Measurements from ENCODE around the gene IL17RD. TPM values are rescaled to one million over a fixed set of nuclear protein-coding genes. Genes with fewer than 3 reads are reported as not detected.

Gene IL17RD
- total RNA-seq = 14.8 TPM

DNA sequence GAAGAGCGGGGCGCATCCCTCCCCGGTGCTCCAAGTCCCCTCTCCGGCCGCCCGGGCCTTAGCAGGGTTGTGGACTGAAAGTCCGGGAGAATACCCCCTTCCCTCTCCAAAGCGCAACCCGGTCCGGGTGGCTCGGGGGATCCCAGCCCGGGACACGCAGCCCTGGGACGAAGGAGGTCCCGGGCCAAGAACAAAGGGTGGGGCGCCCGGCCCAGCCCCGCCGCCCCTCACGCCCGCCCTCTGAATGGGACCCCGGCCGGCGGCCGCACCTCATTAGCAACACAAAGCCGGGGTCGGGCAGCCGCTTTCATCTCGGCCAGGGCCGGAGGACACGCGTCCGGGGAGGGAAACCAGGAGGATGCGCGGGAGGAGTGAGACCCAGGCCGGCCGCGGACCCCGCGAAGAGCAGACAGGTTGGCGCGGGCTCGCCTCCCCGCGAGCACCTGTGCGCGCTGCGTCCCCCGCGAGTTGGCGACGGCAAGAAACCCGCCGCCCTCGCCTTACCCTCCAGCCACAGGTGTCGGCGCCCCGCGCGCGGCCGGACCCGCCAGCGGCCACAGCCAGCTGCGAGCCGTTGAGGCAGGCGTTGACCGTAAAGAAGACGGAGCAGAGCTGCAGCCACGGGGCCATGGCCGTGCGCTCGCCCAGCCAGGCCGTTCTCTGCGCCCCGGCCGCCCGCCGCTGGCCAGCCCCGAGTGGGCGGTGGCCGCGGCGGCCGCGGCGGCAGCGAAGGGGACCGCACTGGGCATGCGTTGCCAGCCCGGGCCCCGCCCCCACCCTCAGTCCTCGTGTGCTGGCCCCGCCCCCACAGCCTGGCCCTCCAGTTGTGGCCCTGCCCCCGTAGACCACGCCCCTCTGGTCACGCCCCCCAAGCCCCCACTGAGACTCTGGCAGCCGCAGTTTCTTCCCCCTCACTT is at the start of gene IL17RD:
IL17RD (minus strand) TSS at position 697 of the 917 bp plus-strand sequence; CDS start at position 630, 67 bp downstream.
- DNase-seq (ENCODE audit: low spot score) = peak; percentile 90
- ATAC-seq = peak; percentile 90
- intact Hi-C loops (cut with DNase I) = no loop called here

DNA sequence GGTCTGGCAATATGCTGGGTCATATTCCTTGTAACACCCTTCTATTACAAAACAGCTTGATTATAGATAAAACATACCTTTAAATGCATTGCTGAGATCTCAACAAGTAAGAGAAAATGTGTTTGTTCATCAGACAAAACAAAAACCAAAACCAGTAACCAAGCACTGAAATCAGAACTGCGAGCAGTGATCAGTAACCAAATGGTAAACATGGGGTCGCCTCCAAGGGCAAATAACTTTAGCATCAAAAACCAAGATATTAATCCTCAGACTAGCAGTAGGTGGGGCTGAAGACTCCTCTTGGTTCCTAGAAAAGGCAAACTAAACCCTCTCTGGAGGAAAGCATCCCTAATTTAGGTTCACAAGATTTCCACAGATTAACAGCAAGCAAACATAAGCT is 41.3 kb upstream of the IL17RD start:
- DNase-seq (ENCODE audit: low spot score) (no peak), ATAC-seq (no peak)
- intact Hi-C loops (cut with DNase I) = no loop called here

DNA sequence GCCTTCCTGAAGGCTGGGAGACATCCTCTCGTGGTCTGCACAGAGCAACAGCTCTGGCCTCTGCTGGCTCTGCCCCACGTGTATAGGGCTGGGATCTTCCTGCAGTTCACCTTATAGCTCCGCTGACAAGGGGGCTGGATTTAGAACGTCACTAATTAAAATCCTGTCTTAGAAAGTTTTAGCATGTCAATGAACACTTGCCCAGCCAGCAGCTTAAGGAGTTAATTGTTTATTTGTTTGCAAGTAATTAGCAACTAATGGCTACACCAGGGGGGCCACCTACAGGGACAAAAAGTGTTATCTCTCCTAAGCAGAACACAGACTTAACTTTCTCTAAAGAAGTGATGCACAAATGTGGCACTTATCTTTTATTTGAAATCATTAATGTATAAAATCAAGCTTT is 34.7 kb upstream of the IL17RD start, which contains the start of gene HESX1:
HESX1 (minus strand) TSS at position 84 of the 403 bp plus-strand sequence; CDS start at position 24, 60 bp downstream.
- no peak for ATAC-seq
- intact Hi-C loops (cut with DNase I) = no loop called here

DNA sequence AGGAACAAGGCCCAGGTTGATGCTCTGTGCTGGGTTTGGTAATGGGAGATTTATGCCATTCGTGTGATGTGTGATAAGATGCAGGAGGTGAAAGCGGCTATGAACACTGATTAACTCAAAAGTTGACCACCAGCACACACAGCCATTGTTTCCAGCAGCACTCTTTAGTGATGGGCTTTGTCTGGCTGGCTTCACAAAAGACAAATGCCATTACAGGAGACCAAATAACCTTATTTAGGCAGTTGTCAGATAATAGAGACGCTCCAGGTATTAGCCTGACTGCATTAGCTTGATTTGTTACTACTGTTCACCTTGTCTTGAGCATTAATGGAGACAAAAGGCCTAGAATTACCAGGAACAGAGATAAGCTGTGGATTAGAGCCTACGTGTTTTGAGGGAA is 29.5 kb upstream of the IL17RD start:
- ATAC-seq (no peak), DNase-seq (ENCODE audit: low spot score) (no peak)
- intact Hi-C loops (cut with DNase I) = no loop called here

More for the DNA sequence above, 34.7 kb upstream of the IL17RD start, which contains the start of gene HESX1:
- no peak for DNase-seq (ENCODE audit: low spot score)

DNA sequence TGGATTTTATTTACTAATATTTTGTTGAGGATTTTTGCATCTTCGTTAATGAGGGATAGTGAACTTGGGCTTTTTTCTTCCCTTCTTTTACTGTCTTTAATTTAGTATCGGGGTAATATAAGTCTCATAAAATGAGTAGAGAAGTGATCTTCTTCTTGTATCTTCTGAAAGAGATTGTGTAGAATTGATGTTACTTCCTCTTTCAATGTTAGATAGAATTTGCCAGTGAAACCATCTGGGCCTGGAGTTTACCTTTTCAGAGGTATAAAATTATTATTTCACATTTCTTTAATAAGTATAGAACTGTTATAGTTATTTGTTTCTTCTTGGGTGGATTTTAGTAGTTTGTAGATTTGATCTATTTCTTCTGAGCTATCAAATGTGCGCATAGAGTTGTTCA is 26.9 kb upstream of the IL17RD start:
- intact Hi-C loops (cut with DNase I) = no loop called here
- ATAC-seq (no peak), DNase-seq (ENCODE audit: low spot score) (no peak)

DNA sequence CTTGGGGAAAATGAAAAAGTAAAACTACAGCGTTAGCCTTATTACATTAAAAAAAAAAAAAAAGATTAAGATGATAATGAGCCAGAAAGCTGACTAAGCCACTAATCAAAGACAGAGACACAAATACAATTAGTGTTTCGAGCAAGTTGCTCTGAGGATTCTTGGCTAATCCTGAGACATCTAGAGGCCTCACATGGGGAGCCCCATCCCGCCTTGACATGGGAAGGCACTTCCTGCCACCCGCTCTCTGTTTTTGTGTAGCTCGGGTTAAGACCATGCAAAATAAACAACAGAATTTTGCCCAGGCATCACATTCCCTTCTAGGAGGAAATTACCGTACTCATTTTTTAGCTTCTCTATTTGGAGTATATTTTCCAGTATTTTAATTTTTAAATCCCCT is 19.4 kb upstream of the IL17RD start:
- ATAC-seq (no peak), DNase-seq (ENCODE audit: low spot score) (no peak)
- intact Hi-C loops (cut with DNase I) = no loop called here

DNA sequence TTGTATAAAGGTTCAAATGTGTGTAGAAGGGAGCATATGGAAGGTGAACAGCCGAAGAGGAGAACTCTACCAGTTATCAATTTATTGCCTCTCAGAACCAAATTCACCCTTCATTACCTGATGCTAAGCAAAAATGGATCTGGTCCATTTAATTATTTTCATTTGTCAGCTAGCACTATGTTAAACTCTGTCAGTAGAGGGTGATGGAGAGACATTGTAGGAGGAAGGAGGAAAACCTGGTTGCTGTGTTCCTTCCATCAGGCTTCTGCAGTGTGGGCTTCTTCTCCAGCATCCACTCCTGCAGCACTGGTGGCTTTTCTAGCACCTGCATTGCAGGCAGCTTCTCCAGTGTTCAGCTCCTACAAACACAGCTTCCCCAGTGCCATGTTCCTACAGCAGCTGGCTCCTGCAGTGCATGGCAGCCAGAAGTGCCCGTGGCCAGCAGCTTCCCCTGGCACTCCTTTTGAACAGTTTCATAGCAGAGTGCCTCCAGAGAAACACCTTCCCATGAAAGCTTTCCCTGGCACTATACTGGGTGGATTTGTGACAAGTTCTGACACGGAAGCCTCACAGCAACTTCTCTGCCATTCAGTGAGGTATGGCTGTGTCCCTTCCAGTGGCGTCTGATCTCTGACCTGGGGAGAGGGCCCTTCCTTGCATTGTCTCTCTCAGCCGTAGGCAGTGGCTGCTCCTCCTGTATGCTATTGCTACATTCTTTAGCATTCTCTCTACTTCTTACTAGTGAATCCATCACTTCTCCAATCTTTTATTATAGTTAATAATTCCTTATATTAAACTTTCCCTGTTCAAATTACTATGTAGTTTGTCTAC is 14.6 kb upstream of the IL17RD start:
- DNase-seq (ENCODE audit: low spot score) = no peak
- intact Hi-C loops (cut with DNase I) = no loop called here
- no peak for ATAC-seq

DNA sequence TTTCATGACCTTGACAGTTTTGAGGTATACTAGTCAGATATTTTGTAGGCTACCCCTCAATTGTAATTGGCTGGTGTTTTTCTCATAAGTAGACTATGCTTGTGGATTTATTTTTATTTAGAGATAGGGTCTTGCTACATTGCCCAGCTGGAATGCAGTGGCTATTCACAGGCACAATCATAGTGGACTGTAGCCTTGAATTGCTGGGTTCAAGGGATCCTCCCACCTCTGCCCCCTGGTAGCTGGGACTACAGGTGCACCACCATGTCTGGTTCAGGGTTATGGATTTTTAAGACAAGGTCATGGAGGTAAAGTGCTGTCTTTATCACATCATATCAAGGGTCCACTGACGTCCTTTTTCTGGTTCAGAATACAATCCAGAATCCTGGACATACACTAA is 10.9 kb upstream of the IL17RD start:
- no peak for ATAC-seq
- intact Hi-C loops (cut with DNase I) = no loop called here
- DNase-seq (ENCODE audit: low spot score) = no peak

DNA sequence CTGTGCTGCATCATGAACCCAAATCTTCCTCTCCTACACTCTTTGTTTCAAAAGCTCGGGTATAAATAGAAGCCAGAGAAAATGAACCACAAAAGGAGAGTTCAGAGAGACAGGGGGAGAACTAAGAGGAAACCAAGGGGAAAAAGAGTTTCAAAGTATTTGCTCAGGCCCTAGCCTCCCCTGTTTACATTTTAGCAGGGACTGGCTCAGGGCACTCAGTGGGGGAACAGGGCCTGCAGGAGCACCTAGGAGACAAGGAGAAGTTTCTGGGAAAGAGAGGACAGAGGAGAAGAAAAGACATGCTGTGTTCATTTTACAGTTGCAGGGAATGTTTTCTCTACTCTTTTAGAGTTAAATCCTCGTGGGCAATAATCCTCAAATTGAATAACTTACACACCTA is 8.5 kb upstream of the IL17RD start:
- DNase-seq (ENCODE audit: low spot score) = no peak
- intact Hi-C loops (cut with DNase I) = no loop called here
- ATAC-seq = no peak

DNA sequence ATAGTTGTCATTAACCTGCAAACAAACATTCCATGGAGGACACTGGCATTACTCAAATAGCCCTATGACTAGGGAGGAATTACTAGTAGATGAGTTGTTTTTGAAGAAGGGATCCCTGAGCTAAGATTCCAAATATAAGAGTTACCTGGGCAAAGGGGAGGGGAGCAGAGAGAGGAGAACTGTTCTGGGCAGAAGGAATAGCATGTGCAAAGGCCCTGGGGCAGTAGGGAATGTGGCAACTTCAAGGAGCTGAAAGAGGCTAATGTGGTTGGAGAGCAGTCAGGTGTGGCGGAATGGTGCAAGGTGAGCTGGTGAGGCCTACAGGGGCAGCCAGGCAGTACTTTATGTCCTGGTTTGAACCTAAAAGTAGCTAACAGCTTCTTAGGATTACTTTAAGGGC is 5.8 kb upstream of the IL17RD start:
- ATAC-seq (no peak), DNase-seq (ENCODE audit: low spot score) (no peak)
- intact Hi-C loops (cut with DNase I) = no loop called here

DNA sequence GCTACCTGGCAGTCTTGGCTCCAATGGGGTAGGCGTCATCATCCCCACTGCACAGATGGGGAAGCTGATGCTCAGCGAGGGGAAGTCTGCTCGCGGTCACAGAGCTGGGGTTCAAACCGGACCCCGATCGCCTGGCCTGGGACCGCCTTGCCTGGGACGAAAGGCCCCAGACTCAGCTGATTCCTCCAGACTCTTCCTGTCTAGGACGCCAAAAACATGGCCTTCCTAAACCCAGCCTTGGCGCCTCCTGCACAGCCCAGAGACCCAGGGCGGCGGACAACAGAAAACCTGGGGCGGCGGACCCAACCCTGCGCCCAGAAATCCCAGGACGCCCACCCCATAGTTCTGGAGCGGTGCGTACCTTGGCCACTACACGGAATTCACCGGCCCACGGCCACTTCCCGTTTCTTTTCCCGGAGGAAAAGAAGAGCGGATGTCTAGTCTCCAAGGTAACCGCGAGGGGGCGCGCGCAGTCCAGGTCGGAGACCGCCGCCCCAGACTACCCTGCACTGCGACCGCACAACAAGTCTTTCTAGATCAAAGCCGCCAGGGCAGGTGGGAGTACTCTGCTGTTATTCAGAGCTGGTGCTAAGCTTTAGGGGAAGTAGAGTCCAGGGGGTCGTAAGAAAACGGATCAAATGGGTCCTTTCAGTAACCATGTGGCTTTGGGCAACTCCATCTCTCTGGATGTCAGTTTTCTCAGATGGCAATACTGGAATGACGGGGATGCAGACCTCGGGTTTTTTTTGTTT is 4.9 kb upstream of the IL17RD start:
- intact Hi-C loops (cut with DNase I) = no loop called here
- DNase-seq (ENCODE audit: low spot score) = peak; percentile 81
- peak; percentile 82 for ATAC-seq

DNA sequence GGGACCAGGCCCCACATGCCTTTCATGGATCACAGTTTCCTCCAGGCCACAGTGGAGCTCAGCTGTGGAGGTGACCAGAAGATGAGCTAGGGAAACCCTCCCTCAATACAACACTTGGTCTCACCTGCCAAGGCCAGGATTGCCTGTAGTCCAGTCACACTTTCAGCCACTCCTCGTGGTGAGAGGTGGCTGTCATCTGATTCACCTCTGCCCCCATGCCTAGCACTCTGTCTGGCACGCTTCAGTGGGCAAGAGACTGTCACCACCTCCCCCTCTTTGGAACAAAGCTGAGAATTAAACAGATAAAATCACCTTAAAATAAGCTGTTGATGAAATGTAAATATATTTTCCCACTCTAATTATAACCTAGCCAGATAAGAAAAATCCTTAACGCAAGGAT is 4.0 kb upstream of the IL17RD start:
- ATAC-seq = no peak
- no peak for DNase-seq (ENCODE audit: low spot score)
- intact Hi-C loops (cut with DNase I) = no loop called here

DNA sequence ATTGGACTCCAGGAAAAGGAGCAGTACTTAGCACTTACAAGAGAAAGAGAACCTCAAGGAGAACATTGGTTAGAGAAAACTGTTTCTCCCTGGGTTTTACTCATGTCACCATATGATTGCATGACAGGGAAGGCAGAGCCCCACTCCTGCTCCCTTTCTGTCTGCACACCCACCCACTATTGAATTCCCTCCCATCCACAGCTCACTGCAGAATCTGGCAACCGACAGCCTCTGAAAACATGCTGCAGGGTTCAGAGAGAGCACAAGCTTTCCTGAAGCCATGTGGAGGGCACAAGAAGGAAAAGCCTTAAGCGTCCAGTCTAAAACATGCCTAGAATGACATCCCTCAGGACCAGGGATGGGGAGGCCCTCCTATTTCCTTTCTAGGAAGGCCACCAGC is 3.0 kb upstream of the IL17RD start:
- DNase-seq (ENCODE audit: low spot score) (no peak), ATAC-seq (no peak)
- intact Hi-C loops (cut with DNase I) = no loop called here

DNA sequence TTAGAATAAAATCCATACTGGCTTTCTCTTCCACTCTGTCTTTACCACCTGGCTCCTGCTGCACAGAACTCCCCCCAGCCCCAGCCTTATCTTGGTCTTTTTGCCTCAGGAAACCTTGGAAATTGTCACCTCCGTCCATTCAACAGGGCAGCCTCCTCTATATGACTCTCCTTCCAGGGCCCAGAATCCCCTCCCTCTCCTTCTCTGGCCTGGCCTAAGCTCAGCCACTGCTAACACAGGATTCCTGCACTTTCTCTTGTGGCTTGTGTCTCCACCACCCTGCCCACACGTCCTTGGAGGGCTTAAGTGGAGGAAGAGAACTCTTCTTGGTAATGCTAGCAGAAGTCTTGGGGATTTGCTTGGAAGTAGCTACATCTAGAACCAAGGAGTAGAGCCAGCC is 1.5 kb upstream of the IL17RD start:
- no peak for DNase-seq (ENCODE audit: low spot score)
- intact Hi-C loops (cut with DNase I) = no loop called here
- ATAC-seq = no peak

DNA sequence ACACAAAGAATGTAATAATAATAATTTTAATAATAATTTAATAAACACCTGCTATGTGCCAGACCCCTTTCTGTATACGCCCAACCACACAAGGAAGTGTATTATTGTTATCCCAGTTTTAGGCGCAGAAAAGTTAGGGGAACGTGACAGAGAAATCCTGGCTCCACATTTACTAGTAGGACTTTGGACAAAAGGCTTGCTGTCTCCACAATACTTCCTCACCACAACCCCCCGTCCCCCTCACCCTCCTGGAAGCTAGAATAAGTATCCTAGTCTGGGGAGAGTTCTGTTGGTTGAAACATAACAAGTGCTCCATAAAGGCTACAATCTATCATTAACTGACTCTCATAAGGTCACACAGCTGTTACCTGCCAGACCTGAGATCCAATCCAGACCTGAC is 488 bp upstream of the IL17RD start:
- intact Hi-C loops (cut with DNase I) = no loop called here

DNA sequence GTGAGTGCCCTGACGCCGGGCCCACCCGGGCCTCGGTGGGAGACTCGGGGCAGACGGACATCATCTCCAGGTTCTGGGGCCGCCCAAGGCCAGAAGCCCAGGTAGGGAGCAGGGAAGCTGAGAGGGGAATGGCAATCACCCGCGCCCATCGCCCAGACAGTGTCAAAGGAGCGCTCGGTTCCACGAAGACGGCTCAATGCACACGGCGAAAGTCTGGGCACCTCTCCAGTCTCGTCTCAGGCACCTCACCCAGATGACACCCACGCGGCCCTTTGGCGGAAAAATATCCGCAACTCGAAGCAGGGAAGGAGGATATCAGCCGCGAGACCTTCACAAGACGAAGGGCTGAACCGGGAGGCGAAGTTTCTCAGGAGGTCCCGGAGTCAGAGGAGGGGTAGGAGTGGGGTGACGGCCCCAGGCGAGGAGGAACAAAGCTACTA is 916 bp downstream of the IL17RD start:
- intact Hi-C loops (cut with DNase I) = no loop called here
- ATAC-seq (peak; percentile 54), DNase-seq (ENCODE audit: low spot score) (peak; percentile 74)

More for the DNA sequence above, 488 bp upstream of the IL17RD start:
- no peak for ATAC-seq
- no peak for DNase-seq (ENCODE audit: low spot score)

DNA sequence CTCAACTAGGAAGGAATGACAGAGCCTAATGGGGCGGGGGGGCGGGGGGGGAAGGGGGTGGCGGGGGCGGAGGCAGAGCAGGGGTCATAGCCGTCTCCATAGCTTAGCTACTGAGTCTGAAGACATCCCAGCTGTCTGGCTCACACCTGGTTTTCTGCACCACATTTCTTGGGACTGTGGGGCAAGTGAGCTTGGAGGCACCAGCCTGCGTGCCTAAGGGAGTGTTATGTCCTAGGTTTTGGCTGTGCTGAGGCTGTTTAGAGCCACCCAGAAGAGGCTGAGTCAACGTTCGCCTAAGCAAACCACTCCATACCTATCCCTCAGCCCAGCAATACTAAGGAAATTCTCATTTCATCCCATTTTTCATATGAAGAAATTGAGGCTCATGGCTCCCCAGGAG is 1.4 kb downstream of the IL17RD start:
- ATAC-seq (peak; percentile 25), DNase-seq (ENCODE audit: low spot score) (no peak)
- intact Hi-C loops (cut with DNase I) = no loop called here

DNA sequence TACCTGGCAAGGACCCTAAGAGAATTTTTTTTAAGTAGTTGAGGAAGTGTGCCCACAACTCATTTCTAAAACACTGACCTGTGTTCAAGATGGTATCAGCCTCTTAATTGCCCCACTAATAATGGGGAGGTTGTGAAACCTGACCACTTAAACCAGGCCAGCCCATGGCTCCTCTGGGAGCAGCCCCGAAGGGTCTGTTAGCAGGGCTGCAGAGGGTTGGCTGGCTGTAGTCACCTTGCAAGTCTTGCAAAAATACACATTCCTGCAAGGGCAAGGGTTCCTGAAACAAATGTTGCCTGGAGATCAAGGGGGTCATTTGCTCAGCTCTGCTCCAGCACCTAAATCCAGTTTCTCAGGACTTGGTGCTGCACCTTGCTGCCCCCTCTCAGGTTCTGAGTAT is 3.2 kb downstream of the IL17RD start:
- ATAC-seq (no peak), DNase-seq (ENCODE audit: low spot score) (no peak)
- intact Hi-C loops (cut with DNase I) = no loop called here
